Esophagus muscularis mucosa (tissue), 4 donors: ENCODE data around the gene HEATR1.
"Not testable (repeated sequence)": the region's sequence is repeated elsewhere in the genome, so short reads cannot be mapped to it uniquely, and the experiment has no call there.

Source experiments
- EP300 ChIP-seq: sonication (generic); formaldehyde crosslinking; IDR thresholded peaks from one replicate; pipeline ENCODE4 v1.6.1; 2017; ENCODE audit warnings: antibody characterized with exemption
- POLR2AphosphoS5 ChIP-seq, 2 donors: sonication (generic); formaldehyde crosslinking; IDR thresholded peaks; one replicate each; pipeline ENCODE4 v1.6.1; 2017; ENCODE audit warnings: antibody characterized with exemption in 2 of 2
- TF ChIP-seq, protein P1 (sequence below), 3 experiments: fragments of 200-600 bp in 2 of 3; fragments of 450-650 bp in 1 of 3; sonication (generic) in 2 of 3; IDR thresholded peaks; one replicate each; pipeline ENCODE4 v1.5.1; 2017 to 2019; ENCODE audit warnings: antibody characterized with exemption in 3 of 3, mild to moderate bottlenecking in 2 of 3, moderate library complexity in 1 of 3

DNA sequence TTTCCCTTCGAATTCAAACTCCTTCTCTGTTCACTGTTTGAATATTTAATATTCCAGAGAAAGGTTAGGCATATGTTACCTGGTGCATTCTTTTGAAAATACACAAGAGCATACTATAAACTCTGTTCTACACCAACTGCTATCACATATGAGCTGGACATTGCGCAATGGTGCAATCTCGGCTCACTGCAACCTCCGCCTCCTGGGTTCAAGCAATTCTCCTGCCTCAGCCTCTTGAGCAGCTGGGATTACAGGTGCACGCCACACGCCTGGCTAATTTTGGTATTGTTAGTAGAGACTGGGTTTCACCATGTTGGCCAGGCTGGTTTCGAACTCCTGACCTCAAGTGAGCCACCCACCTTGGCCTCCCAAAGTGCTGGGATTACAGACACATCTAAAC lies 27.3 kb downstream of the HEATR1 start:
- not testable (repeated sequence) for TF ChIP-seq POLR2AphosphoS5 (IDR thresholded peaks at IDR 0.05); EP300
- TF ChIP-seq, protein P1, sequence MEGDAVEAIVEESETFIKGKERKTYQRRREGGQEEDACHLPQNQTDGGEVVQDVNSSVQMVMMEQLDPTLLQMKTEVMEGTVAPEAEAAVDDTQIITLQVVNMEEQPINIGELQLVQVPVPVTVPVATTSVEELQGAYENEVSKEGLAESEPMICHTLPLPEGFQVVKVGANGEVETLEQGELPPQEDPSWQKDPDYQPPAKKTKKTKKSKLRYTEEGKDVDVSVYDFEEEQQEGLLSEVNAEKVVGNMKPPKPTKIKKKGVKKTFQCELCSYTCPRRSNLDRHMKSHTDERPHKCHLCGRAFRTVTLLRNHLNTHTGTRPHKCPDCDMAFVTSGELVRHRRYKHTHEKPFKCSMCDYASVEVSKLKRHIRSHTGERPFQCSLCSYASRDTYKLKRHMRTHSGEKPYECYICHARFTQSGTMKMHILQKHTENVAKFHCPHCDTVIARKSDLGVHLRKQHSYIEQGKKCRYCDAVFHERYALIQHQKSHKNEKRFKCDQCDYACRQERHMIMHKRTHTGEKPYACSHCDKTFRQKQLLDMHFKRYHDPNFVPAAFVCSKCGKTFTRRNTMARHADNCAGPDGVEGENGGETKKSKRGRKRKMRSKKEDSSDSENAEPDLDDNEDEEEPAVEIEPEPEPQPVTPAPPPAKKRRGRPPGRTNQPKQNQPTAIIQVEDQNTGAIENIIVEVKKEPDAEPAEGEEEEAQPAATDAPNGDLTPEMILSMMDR (IDR thresholded peaks at IDR 0.05) = not testable (repeated sequence)
